Omental fat pad (tissue), 4 donors: ENCODE results near the gene LIN37. TPM values are rescaled to one million over a fixed set of nuclear protein-coding genes. Genes with fewer than 3 reads are reported as not detected.
"Not testable (repeated sequence)": the region's sequence is repeated elsewhere in the genome, so short reads cannot be mapped to it uniquely, and the experiment has no call there.

Experiments
- ATAC-seq: fragments of 150-250 bp; one replicate; pipeline ENCODE4 v1.9.1; 2016; ENCODE audit warnings: mild to moderate bottlenecking, moderate library complexity; ENCODE audit not compliant: low FRiP score
- DNase-seq: peaks from one replicate; pipeline ENCODE4 v3.0.0-alpha.2; 2019; ENCODE audit warnings: low spot score
- total RNA-seq, 4 donors: library from RNA; depleted of rRNA; stranded (reverse); fragments of >200 nt; gene quantifications; one replicate each; pipeline ENCODE4 v1.1.0, GENCODE V29; 2016
- TF ChIP-seq, protein P1 (sequence below), 3 donors: fragments of 450-650 bp; IDR thresholded peaks; one replicate each; pipeline ENCODE4 v1.5.1; 2016 to 2017; ENCODE audit warnings: antibody characterized with exemption in 3 of 3, mild to moderate bottlenecking in 3 of 3, moderate library complexity in 2 of 3

Gene LIN37
- total RNA-seq, 4 donors from 2014 or later: 11.3 to 18.3 (median 15.6) TPM

DNA sequence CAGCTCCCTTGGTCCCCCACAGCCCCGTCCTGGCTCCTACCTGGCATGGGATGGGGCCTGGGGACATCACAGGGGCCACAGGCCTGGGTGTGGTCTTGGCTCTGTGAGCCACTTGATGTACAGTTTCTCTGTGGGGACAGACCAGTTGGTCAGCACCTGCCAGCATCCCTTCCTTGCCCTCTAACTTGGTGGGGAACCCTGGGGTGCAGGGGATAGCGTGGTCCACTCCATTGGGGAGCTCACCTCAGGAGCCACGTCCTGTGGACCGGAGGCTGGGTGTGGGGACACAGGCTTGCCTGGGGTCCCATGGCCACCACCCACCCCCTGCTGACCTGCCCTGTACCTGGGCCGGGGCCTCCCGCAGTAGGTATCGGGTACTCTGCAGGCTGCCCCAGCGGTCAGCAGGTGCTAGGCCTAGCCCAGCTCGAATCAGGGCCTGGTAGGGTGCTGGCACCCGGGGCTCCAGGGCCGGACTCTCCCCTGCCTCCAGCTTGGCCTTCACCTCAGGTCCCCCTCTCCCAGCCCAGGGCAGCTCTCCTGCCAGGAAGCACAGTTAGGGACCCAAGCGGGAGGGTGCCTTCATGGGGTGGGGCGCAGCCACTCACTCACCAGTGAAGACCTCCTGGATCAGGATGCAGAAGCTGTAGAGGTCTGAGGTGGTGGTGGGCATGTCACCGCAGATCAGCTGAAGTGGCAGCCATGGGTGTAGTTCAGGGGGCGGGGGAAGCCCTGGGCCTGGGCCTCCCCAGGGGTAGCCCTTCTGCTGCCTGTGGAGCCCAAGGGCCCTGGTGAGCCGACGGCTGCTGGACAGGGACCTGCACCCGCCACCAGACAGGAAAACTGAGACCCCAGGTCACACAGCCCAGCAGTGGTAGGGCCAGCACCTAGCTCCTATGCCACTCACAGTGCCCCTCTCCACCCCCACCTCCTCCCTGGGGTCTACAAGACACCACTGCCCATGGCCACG is 41.9 kb downstream of the LIN37 start:
- ATAC-seq (no peak), DNase-seq (no peak)
- TF ChIP-seq, protein P1, sequence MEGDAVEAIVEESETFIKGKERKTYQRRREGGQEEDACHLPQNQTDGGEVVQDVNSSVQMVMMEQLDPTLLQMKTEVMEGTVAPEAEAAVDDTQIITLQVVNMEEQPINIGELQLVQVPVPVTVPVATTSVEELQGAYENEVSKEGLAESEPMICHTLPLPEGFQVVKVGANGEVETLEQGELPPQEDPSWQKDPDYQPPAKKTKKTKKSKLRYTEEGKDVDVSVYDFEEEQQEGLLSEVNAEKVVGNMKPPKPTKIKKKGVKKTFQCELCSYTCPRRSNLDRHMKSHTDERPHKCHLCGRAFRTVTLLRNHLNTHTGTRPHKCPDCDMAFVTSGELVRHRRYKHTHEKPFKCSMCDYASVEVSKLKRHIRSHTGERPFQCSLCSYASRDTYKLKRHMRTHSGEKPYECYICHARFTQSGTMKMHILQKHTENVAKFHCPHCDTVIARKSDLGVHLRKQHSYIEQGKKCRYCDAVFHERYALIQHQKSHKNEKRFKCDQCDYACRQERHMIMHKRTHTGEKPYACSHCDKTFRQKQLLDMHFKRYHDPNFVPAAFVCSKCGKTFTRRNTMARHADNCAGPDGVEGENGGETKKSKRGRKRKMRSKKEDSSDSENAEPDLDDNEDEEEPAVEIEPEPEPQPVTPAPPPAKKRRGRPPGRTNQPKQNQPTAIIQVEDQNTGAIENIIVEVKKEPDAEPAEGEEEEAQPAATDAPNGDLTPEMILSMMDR (IDR thresholded peaks at IDR 0.05): no peak

DNA sequence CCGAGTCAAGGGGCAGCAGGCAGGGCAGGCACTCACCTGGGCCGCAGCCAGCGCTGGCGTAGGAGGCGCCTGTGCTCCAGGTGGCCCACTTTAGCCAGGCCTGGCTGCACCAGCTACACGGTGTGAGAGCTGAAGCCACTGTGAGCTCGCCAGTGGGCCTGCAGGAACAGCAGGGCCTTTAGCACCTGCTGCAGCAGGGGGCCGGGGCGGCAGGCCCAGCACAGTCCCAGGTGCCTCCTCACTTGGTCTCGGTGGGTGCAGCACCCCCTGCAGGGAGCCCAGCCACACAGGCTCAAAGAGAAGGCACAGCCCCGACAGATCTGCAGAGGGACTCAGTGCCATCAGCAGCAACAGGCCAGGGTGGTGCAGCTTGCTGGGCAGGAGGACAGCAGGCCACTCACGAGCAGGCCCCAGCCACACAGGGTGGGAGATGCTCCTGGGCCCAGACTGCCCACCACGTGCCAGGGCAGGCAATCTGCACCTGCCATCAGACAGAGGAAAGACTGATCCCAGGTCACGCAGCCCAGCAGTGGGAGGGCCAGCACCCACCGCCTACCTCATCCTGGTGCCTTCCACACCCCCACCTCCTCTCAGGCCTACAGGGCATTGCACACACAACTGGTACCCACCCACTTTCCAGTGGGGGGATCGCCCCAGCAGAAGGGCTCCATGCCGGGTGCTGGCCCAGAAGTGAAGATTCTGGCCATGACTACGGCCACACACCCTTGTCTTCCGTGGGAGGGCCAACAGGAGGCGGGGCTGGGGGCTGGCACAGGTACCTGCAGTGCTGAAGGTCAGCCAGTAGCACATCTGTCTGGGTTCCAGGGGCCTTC is 42.8 kb downstream of the LIN37 start:
- DNase-seq: no peak
- ATAC-seq: no peak
- TF ChIP-seq, protein P1 (IDR thresholded peaks at IDR 0.05): no peak

DNA sequence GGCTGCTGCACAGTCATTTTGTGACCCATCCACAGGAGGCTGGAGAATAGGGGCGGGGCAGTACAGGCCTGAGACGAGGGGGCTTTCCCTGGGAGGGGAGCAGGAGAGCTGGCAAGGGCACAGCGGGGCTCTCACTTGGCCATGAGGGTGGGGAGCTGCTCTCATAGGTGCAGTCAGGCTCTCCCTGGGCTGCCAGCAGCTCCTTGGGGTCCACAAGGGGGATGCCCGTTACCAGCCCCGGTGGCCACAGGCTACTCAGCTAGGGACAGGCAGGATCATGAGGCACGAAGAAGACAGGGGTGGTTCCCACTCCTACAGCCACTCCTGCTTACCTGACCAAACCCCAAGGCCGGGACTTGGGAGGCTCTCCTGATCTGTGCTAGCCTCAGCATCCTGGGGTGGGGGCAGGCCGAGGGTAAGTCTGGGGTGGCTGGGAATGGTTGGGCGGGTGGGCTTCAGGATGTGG is 43.5 kb downstream of the LIN37 start:
- TF ChIP-seq, protein P1 (IDR thresholded peaks at IDR 0.05): no peak

DNA sequence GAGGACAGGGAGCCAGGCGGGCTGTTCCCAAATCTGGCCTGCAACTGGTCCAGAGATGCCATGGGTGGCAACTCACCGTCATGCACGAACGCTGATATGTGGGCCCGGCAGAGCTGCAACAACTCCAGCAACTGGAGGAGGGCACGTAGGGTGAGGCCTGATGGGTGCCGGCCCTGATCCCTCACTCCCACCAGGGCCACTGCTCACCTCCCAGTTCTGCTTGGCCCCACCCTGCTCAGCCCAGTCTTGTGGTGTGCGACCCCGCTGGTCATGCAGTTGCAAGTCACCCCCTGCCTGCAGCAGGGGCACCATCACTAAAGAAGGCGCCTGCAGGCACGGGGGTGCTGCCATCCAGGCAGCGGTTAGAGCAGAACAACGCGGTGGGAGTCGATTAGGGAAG is 43.9 kb downstream of the LIN37 start:
- no peak for DNase-seq
- no peak for ATAC-seq
- TF ChIP-seq, protein P1 (IDR thresholded peaks at IDR 0.05): no peak

More for the DNA sequence above, 43.5 kb downstream of the LIN37 start:
- no peak for DNase-seq
- no peak for ATAC-seq

DNA sequence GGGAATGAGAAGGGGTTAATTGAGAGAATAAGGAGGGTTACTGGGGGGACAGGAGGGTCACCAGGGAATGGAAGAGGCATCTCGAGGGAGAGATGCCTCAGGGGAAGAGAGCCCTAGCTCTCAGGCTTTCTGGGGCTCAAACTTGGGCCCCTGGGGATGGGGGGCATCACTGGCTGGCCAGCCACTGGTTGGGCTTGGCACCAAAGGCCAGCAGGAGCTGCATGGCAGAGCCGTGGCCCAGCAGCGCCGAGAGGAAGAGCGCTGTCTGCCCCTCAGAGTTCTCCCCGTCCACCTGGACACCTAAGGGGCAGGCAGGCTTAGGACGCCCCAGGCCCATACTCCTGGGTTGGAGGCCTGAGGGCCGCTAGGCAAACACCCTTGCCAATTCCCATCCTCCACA is 44.5 kb downstream of the LIN37 start:
- no peak for DNase-seq
- TF ChIP-seq, protein P1 (IDR thresholded peaks at IDR 0.05): no peak

DNA sequence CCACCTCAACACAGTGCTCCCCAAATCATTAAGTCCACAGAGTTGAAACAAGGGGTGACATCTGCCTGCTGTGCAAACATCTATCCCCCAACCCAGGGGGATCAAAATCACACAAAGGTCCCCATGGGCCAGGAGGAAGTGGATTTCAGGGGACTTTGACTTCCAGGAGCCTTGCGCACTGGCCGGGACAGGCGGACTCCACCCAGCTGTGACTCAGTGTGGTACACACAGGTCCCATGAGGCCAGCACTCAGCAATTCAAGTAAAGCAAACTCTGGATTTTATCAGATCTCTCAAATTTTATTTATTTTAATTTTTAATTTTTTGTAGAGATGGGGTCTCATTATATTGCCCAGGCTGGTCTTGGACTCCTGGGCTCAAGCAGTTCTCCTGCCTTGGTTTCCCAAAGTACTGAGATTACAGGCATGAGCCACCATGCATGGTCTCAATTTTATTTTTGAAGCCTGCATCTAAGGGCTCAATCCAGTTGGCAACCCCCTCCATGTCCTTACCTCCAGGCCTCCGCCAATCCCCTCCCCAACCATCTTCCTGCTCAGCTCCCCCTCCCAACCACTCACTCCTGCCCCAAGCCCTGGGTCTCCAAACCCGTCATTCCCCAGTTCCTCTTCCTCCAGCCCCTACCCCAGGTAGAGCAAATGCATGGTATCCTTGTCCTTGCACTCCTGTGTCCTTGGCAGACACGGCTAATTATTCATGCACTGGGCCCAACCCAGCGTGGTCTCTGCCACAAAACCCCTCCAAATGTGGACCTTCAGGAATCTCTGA is 45.2 kb downstream of the LIN37 start:
- ATAC-seq: no peak
- DNase-seq: no peak
- TF ChIP-seq, protein P1 (IDR thresholded peaks at IDR 0.05): no peak

More for the DNA sequence above, 44.5 kb downstream of the LIN37 start:
- ATAC-seq: no peak

DNA sequence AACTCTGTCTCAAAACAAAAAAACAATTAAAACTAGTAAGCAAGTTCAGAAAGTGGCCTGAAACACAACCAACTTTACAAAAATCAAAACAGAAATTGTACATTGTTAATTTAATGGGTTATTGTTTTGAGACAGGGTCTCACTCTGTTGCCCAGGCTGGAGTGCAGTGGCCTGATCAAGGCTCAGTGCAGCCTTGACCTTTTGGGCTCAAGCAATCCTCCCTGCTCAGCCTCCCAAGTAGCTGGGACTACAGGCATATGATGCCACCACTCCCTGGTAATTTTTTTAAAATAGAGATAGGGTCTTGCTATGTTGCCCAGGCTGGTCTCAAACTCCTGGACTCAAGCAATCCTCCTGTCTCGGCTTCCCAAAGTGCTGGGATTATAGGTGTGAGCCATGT is 47.2 kb downstream of the LIN37 start:
- ATAC-seq, DNase-seq: not testable (repeated sequence)
